ENCODE measurements around the gene MUC5AC. TPM values are rescaled to one million over a fixed set of nuclear protein-coding genes. Genes with fewer than 3 reads are reported as not detected.

The MUC5AC gene
- total and polyA plus RNA-seq, 10 donors: under 0.01 TPM; not detected in 8

GRCh38 chr11:1225386-1226225, 67.9 kb downstream of the MUC5AC start:
- intact Hi-C loops (cut with DNase I; ENCODE audit: low total_unique reads): no loop called here

GRCh38 chr11:1226226-1226985, 68.7 kb downstream of the MUC5AC start:
- no peaks in the 10 kb centered on the region for H3K36me3 ChIP-seq
- 74 to 85% (median 77%) methylated on average over 19 to 41 of the region's 41 CpGs for WGBS, 5 donors
- H3K4me3 ChIP-seq: no peak overlapping the region
- peaks cover 0 to 8% (median 0%) of the 10 kb centered on the region in 6 donors for H3K4me1 ChIP-seq
- H3K9me3 ChIP-seq: no peaks in the 10 kb centered on the region
- peak; percentile 76 for DNase-seq
- no peak overlapping the region for H3K27ac ChIP-seq
- intact Hi-C loops (cut with DNase I; ENCODE audit: low total_unique reads): no loop called here
- H3K27me3 ChIP-seq (replicated peaks in 1 of 7): peaks cover 0 to 100% (median 23%) of the 10 kb centered on the region in 7 donors
- TF ChIP-seq POLR2A (IDR thresholded peaks at IDR 0.05) (no peak), CTCF (IDR thresholded peaks at IDR 0.05 in 8 of 11, conservative IDR thresholded peaks at IDR 0.05 in 3 of 11) (peak in 3 of 11 experiments; percentile 3 to 46 (median 24)), POLR2AphosphoS5 (IDR thresholded peaks at IDR 0.05) (no peak)

More at GRCh38 chr11:1225386-1226225, 67.9 kb downstream of the MUC5AC start:
- H3K27ac ChIP-seq: no peak overlapping the region
- WGBS, 5 donors: 72 to 79% (median 73%) methylated on average over 23 to 29 of the region's 29 CpGs
- H3K27me3 ChIP-seq (replicated peaks in 1 of 7): peaks cover 0 to 100% (median 23%) of the 10 kb centered on the region in 7 donors
- no peak overlapping the region for H3K4me3 ChIP-seq
- peaks cover 0 to 8% (median 0%) of the 10 kb centered on the region in 6 donors for H3K4me1 ChIP-seq
- no peaks in the 10 kb centered on the region for H3K36me3 ChIP-seq
- peak; percentile 60 for DNase-seq
- no peaks in the 10 kb centered on the region for H3K9me3 ChIP-seq
- TF ChIP-seq POLR2A (IDR thresholded peaks at IDR 0.05) (no peak), CTCF (IDR thresholded peaks at IDR 0.05 in 8 of 11, conservative IDR thresholded peaks at IDR 0.05 in 3 of 11) (no peak), POLR2AphosphoS5 (IDR thresholded peaks at IDR 0.05) (no peak)

- intact Hi-C loops (cut with DNase I; ENCODE audit: low total_unique reads): no loop called here
- H3K4me1 ChIP-seq: peaks cover 0 to 7% (median 0%) of the 10 kb centered on the region in 6 donors
- H3K27ac ChIP-seq: no peak overlapping the region
- no peaks in the 10 kb centered on the region for H3K9me3 ChIP-seq
- H3K27me3 ChIP-seq (replicated peaks in 1 of 7): peaks cover 0 to 97% (median 21%) of the 10 kb centered on the region in 7 donors
- TF ChIP-seq POLR2A (IDR thresholded peaks at IDR 0.05): no peak
- TF ChIP-seq CTCF (IDR thresholded peaks at IDR 0.05 in 8 of 11, conservative IDR thresholded peaks at IDR 0.05 in 3 of 11): peak in 1 of 11 experiments; percentile 11
- WGBS, 5 donors: 33 to 68% (median 58%) methylated on average over 6 to 23 of the region's 23 CpGs
- no peak overlapping the region for H3K4me3 ChIP-seq
- DNase-seq: peak; percentile 62
- no peaks in the 10 kb centered on the region for H3K36me3 ChIP-seq
Measured at GRCh38 chr11:1226986-1227550, 69.3 kb downstream of the MUC5AC start.
